ENCODE measurements around the gene TBC1D5. TPM values are rescaled to one million over a fixed set of nuclear protein-coding genes. Genes with fewer than 3 reads are reported as not detected.

The TBC1D5 gene
- total RNA-seq, 1 donor, result 145 TPM

DNA sequence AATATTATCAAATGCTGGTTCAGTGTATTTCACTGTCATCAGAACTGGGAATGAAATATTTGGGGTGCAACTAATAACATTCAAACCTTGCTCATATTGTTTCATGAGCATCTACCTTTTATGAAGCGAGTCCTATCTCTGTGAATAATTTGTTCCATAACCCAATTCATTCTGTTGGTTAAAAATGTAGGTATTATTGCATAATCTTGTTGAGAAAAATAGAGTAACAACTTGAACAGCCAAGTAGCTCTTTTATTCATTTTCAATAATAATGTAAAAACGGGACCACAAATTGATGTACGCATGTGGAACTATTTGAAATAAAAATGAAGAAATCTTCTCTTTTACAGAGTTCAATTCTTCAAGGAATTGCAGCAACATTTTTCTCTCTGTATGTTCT lies 30.1 kb upstream of the TBC1D5 start:
- no peak overlapping the region for H3K4me3 ChIP-seq (ENCODE audit: low read depth, low read length)
- DNase-seq (ENCODE audit: low read depth), result no peak
- no peak for TF ChIP-seq CTCF (IDR thresholded peaks at IDR 0.05; ENCODE audit: insufficient read depth, low read length)

DNA sequence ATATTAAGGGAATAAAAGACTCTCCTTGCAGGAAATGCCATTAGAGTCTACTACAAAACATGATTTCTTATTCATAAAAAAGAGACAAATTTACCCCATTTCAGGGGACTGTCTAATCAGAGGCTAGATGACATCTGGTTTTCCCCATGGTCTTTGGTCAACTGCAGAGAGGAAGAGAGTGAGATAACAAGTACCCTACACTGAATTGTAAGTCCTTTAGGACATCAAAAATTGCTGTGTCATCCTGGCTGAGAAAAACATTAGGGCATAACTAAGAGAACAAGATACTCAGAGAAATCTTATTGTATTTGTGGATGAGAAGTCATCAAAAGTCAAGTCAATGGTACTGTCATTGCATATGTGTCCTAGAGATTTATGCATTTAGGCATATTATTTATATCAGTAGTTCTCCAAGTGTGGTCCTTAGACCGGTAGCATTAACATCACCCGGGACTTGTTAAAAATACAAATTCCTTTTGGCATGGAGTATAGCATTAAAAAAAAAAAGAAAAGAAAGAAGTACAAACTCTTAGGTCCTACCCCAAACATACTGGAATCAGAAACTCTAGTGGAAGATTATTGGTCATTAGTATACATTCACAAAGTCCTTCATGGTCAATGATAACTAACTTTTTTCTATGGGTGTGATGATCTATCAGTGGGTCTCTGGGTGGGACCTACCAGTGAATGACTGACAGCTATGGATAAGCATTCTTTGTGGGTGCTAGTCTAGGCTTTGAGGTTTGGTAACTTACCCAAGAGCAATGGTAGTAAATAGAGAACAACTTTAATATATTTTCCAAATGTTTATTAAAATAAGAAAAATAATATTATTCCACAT lies 29.0 kb upstream of the TBC1D5 start:
- TF ChIP-seq CTCF (IDR thresholded peaks at IDR 0.05; ENCODE audit: insufficient read depth, low read length), result no peak
- peak; percentile 37 for DNase-seq (ENCODE audit: low read depth)
- no peak overlapping the region for H3K4me3 ChIP-seq (ENCODE audit: low read depth, low read length)

GRCh38 chr3:17770682-17771081 lies 28.3 kb upstream of the TBC1D5 start:
- no peak for DNase-seq (ENCODE audit: low read depth)
- no peak overlapping the region for H3K4me3 ChIP-seq (ENCODE audit: low read depth, low read length)
- TF ChIP-seq CTCF (IDR thresholded peaks at IDR 0.05; ENCODE audit: insufficient read depth, low read length), result no peak

GRCh38 chr3:17765819-17766472 lies 23.5 kb upstream of the TBC1D5 start:
- H3K4me3 ChIP-seq (ENCODE audit: low read depth, low read length), result no peak overlapping the region
- no peak for TF ChIP-seq CTCF (IDR thresholded peaks at IDR 0.05; ENCODE audit: insufficient read depth, low read length)
- DNase-seq (ENCODE audit: low read depth), result no peak

DNA sequence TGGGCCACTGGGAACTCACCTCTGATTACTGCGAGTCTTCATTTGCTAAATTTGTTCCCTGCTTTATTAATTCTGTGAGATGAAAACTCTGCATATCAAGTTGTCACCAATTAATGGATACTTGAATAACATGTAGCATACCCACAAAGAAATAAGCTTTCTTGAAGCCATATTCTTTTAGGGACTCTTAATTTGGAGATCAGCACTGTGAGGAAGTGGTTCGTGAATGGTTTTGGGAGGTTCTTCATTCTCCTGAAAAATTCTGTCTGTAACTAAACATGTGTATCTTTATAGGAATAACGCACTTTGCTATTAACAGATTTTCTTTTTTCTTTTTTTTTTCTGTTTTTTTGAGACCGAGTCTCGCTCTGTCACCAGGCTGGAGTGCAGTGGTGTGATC lies 19.1 kb upstream of the TBC1D5 start:
- no peak for TF ChIP-seq CTCF (IDR thresholded peaks at IDR 0.05; ENCODE audit: insufficient read depth, low read length)
- no peak overlapping the region for H3K4me3 ChIP-seq (ENCODE audit: low read depth, low read length)

DNA sequence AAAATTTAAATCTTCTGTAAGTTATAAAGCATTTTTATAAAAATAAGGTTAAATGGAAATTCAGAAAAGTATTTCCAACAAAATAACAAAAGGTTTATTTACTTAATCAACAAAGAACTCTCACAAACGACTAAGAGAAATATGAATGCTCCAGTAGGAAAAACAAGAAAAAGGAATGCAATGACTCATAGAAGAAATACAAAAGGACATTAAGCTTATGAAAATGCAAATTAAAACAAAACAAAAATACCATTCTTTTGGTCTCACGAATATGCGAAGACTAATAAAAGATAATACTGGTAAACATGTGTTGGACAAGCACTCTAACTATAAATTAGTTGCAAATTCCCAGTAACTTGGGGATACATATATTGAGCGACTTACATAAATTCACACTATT lies 17.5 kb upstream of the TBC1D5 start:
- no peak for DNase-seq (ENCODE audit: low read depth)
- no peak for TF ChIP-seq CTCF (IDR thresholded peaks at IDR 0.05; ENCODE audit: insufficient read depth, low read length)
- no peak overlapping the region for H3K4me3 ChIP-seq (ENCODE audit: low read depth, low read length)

More for the DNA sequence above, 19.1 kb upstream of the TBC1D5 start:
- no peak for DNase-seq (ENCODE audit: low read depth)
